HepG2 (cell line): ENCODE measurements around the gene ZNF584. TPM values are rescaled to one million over a fixed set of nuclear protein-coding genes. Genes with fewer than 3 reads are reported as not detected.

Experiments used
- AGO1 ChIP-seq: fragments of 200-400 bp; formaldehyde crosslinking; IDR thresholded peaks from 2 replicates; pipeline ENCODE4 v1.6.1; 2017; ENCODE audit warnings: mild to moderate bottlenecking, low read depth, low read length, moderate library complexity; ENCODE audit not compliant: poor library complexity, severe bottlenecking
- KDM2A ChIP-seq: sonication (generic); formaldehyde crosslinking; IDR thresholded peaks from 2 replicates; pipeline ENCODE4 v1.4.0; 2020; ENCODE audit warnings: low read depth, missing genetic modification reagents, borderline replicate concordance
- NONO ChIP-seq, 2 experiments: fragments of 450-650 bp in 1 of 2; sonication (generic) in 1 of 2; formaldehyde crosslinking in 1 of 2; IDR thresholded peaks in 1 of 2; conservative IDR thresholded peaks in 1 of 2; 2 replicates each; pipeline versions ENCODE4 v1.6.1 to v1.8.0; 2017 to 2022; ENCODE audit warnings: mild to moderate bottlenecking in 1 of 2, missing genetic modification reagents in 1 of 2, moderate library complexity in 1 of 2
- PAF1 ChIP-seq: IDR thresholded peaks from 2 replicates; pipeline ENCODE4 v1.6.1; 2016; ENCODE audit warnings: missing genetic modification reagents, missing compliant biosample characterization
- PHF8 ChIP-seq: sonication (generic); formaldehyde crosslinking; IDR thresholded peaks from 2 replicates; pipeline ENCODE4 v1.5.0; 2020; ENCODE audit warnings: missing genetic modification reagents
- POLR2AphosphoS2 ChIP-seq: IDR thresholded peaks from 2 replicates; pipeline ENCODE4 v1.6.1; 2011; ENCODE audit warnings: low read depth, low read length, improper control_type of control experiment
- RORA ChIP-seq: sonication (generic); formaldehyde crosslinking; IDR thresholded peaks from 2 replicates; pipeline ENCODE4 v1.5.0; 2020; ENCODE audit warnings: mild to moderate bottlenecking, missing genetic modification reagents, moderate library complexity
- ZBTB3 ChIP-seq: sonication (generic); formaldehyde crosslinking; IDR thresholded peaks from 2 replicates; pipeline ENCODE4 v1.4.0; 2020; ENCODE audit warnings: low read depth, mild to moderate bottlenecking, moderate library complexity, missing genetic modification reagents, borderline replicate concordance
- ZC3H13 ChIP-seq: sonication (generic); formaldehyde crosslinking; IDR thresholded peaks from 2 replicates; pipeline ENCODE4 v1.8.1; 2023; ENCODE audit warnings: mild to moderate bottlenecking, missing genetic modification reagents, moderate library complexity
- ZNF326 ChIP-seq: sonication (generic); formaldehyde crosslinking; IDR thresholded peaks from 2 replicates; pipeline ENCODE4 v1.4.0; 2020; ENCODE audit warnings: missing genetic modification reagents, borderline replicate concordance
- ZNF589 ChIP-seq: sonication (generic); formaldehyde crosslinking; conservative IDR thresholded peaks from 2 replicates; pipeline ENCODE4 v1.8.0; 2022; ENCODE audit warnings: mild to moderate bottlenecking, moderate library complexity, missing genetic modification reagents
- polyA plus RNA-seq, 8 experiments: library from polyadenylated mRNA; depleted of rRNA in 3 of 8; stranded (reverse) in 7 of 8; unstranded in 1 of 8; fragments of >200 nt; fragmentation: Illumina TruSeq in 4 of 8; extraction: Trizol in 4 of 8; gene quantifications; 2 replicates each; pipeline versions ENCODE4 v1.2.1 to v1.2.3, GENCODE V29; 2011 to 2016; ENCODE audit warnings: low read depth in 4 of 8, missing spikeins in 1 of 8, mixed read lengths in 1 of 8; ENCODE audit not compliant: insufficient read depth in 1 of 8
- total RNA-seq, 5 experiments: library from RNA; depleted of rRNA; stranded (reverse); fragments of >200 nt; fragmentation: Illumina TruSeq; extraction: Trizol; gene quantifications; 2 replicates each; pipeline ENCODE4 v1.2.3, GENCODE V29; 2016; ENCODE audit warnings: low read depth in 1 of 5
- TF ChIP-seq, protein P1 (sequence below): IDR thresholded peaks from 2 replicates; pipeline ENCODE4 v1.6.1; 2016; ENCODE audit warnings: low read depth, control low read depth
- TF ChIP-seq, protein P2 (sequence below): sonication (generic); formaldehyde crosslinking; IDR thresholded peaks from 2 replicates; pipeline ENCODE4 v1.8.0; 2022; ENCODE audit warnings: missing genetic modification reagents, mild to moderate bottlenecking, borderline replicate concordance
- TF ChIP-seq, protein P3 (sequence below): sonication (generic); formaldehyde crosslinking; IDR thresholded peaks from 2 replicates; pipeline ENCODE4 v1.4.0; 2020; ENCODE audit warnings: mild to moderate bottlenecking, missing genetic modification reagents
- TF ChIP-seq, protein P4 (sequence below): sonication (generic); formaldehyde crosslinking; IDR thresholded peaks from 2 replicates; pipeline ENCODE4 v1.5.1; 2020; ENCODE audit warnings: mild to moderate bottlenecking, missing genetic modification reagents, borderline replicate concordance
- TF ChIP-seq, protein P5 (sequence below): IDR thresholded peaks from 2 replicates; pipeline ENCODE4 v1.6.1; 2018; ENCODE audit warnings: missing genetic modification reagents, mild to moderate bottlenecking, missing compliant biosample characterization

Gene ZNF584
- total and polyA plus RNA-seq, 2 of the 13 experiments (the other 11 are each of a cell fraction or from before 2014, with no cell fraction given): 2.4 to 7.0 TPM

DNA sequence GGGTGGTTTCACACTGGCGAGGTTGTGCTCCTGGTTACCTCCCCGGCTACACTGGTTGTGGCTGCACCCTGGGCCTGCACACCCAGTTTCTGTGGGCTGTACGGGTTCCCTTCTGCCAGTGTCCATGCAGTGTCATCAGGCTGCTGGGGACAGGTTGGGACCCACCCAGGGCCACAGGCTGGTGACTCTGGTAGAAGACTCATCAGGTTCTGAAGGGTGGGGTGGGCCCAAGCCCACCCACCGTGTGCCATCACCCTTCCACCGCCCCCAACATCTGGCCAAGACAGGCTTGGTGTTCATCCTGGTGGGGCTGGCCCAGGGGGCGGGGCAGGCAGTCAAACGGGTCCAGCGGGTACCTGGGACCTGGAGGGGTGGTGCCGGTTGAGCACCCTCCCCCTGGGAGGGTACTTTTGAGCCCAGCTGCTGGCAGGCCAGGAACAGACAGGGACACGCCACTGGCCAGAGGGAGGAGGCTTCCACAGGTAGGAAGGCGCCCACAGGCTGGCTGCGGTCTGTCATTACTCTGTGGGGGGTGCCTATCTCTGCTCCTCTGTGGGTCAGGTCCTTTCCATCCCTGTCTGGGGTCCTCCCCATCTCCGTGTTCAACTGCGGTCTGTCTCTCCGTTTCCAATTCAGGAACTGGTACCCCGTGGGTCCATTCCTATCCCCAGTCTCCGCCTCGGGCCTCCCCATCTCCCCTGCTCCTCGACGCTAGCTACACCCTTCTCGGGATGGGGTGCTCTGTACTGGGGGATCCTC, 13.1 kb upstream of the ZNF584 start, which contains the start of gene RNF225 (continued):
- TF ChIP-seq PHF8 (CRISPR knock-in tag): no peak
- no peak for TF ChIP-seq ZBTB3 (CRISPR knock-in tag)
- TF ChIP-seq ZNF326 (CRISPR knock-in tag): no peak
- TF ChIP-seq, protein P1, sequence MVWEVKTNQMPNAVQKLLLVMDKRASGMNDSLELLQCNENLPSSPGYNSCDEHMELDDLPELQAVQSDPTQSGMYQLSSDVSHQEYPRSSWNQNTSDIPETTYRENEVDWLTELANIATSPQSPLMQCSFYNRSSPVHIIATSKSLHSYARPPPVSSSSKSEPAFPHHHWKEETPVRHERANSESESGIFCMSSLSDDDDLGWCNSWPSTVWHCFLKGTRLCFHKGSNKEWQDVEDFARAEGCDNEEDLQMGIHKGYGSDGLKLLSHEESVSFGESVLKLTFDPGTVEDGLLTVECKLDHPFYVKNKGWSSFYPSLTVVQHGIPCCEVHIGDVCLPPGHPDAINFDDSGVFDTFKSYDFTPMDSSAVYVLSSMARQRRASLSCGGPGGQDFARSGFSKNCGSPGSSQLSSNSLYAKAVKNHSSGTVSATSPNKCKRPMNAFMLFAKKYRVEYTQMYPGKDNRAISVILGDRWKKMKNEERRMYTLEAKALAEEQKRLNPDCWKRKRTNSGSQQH (CRISPR knock-in tag): no peak
- TF ChIP-seq POLR2AphosphoS2: peak; percentile 51; the same call in 1 of the 2 replicates
- TF ChIP-seq, protein P2, sequence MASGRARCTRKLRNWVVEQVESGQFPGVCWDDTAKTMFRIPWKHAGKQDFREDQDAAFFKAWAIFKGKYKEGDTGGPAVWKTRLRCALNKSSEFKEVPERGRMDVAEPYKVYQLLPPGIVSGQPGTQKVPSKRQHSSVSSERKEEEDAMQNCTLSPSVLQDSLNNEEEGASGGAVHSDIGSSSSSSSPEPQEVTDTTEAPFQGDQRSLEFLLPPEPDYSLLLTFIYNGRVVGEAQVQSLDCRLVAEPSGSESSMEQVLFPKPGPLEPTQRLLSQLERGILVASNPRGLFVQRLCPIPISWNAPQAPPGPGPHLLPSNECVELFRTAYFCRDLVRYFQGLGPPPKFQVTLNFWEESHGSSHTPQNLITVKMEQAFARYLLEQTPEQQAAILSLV: no peak
- TF ChIP-seq, protein P3, sequence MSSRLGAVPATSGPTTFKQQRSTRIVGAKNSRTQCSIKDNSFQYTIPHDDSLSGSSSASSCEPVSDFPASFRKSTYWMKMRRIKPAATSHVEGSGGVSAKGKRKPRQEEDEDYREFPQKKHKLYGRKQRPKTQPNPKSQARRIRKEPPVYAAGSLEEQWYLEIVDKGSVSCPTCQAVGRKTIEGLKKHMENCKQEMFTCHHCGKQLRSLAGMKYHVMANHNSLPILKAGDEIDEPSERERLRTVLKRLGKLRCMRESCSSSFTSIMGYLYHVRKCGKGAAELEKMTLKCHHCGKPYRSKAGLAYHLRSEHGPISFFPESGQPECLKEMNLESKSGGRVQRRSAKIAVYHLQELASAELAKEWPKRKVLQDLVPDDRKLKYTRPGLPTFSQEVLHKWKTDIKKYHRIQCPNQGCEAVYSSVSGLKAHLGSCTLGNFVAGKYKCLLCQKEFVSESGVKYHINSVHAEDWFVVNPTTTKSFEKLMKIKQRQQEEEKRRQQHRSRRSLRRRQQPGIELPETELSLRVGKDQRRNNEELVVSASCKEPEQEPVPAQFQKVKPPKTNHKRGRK: no peak
- 0 out of 2 replicates have a peak, but pooled peaks have one; percentile 31 for TF ChIP-seq ZNF589 (CRISPR knock-in tag)
- TF ChIP-seq, protein P4, sequence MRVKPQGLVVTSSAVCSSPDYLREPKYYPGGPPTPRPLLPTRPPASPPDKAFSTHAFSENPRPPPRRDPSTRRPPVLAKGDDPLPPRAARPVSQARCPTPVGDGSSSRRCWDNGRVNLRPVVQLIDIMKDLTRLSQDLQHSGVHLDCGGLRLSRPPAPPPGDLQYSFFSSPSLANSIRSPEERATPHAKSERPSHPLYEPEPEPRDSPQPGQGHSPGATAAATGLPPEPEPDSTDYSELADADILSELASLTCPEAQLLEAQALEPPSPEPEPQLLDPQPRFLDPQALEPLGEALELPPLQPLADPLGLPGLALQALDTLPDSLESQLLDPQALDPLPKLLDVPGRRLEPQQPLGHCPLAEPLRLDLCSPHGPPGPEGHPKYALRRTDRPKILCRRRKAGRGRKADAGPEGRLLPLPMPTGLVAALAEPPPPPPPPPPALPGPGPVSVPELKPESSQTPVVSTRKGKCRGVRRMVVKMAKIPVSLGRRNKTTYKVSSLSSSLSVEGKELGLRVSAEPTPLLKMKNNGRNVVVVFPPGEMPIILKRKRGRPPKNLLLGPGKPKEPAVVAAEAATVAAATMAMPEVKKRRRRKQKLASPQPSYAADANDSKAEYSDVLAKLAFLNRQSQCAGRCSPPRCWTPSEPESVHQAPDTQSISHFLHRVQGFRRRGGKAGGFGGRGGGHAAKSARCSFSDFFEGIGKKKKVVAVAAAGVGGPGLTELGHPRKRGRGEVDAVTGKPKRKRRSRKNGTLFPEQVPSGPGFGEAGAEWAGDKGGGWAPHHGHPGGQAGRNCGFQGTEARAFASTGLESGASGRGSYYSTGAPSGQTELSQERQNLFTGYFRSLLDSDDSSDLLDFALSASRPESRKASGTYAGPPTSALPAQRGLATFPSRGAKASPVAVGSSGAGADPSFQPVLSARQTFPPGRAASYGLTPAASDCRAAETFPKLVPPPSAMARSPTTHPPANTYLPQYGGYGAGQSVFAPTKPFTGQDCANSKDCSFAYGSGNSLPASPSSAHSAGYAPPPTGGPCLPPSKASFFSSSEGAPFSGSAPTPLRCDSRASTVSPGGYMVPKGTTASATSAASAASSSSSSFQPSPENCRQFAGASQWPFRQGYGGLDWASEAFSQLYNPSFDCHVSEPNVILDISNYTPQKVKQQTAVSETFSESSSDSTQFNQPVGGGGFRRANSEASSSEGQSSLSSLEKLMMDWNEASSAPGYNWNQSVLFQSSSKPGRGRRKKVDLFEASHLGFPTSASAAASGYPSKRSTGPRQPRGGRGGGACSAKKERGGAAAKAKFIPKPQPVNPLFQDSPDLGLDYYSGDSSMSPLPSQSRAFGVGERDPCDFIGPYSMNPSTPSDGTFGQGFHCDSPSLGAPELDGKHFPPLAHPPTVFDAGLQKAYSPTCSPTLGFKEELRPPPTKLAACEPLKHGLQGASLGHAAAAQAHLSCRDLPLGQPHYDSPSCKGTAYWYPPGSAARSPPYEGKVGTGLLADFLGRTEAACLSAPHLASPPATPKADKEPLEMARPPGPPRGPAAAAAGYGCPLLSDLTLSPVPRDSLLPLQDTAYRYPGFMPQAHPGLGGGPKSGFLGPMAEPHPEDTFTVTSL (CRISPR knock-in tag): no peak
- no peak for TF ChIP-seq AGO1
- peak; percentile 48 for TF ChIP-seq KDM2A (CRISPR knock-in tag)
- TF ChIP-seq RORA (CRISPR knock-in tag): no peak
- TF ChIP-seq ZC3H13: 0 out of 2 replicates have a peak, but pooled peaks have one; percentile 47
- TF ChIP-seq PAF1 (CRISPR knock-in tag): peak; percentile 83; the same call in 1 of the 2 replicates
- TF ChIP-seq, protein P5, sequence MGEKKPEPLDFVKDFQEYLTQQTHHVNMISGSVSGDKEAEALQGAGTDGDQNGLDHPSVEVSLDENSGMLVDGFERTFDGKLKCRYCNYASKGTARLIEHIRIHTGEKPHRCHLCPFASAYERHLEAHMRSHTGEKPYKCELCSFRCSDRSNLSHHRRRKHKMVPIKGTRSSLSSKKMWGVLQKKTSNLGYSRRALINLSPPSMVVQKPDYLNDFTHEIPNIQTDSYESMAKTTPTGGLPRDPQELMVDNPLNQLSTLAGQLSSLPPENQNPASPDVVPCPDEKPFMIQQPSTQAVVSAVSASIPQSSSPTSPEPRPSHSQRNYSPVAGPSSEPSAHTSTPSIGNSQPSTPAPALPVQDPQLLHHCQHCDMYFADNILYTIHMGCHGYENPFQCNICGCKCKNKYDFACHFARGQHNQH (CRISPR knock-in tag): no peak
- TF ChIP-seq NONO (IDR thresholded peaks at IDR 0.05): no peak
- peak; percentile 57; the same call in 1 of the 2 replicates for TF ChIP-seq NONO (CRISPR knock-in tag; conservative IDR thresholded peaks at IDR 0.05)
